K562 (cell line): ENCODE measurements around the gene MGST3. TPM values are rescaled to one million over a fixed set of nuclear protein-coding genes. Genes with fewer than 3 reads are reported as not detected.

Experiments used
- CBFA2T2 ChIP-seq: fragments of 450-650 bp; conservative IDR thresholded peaks from 2 replicates; pipeline ENCODE4 v1.6.1; 2017; ENCODE audit warnings: mild to moderate bottlenecking
- CREB1 ChIP-seq, 2 experiments: sonication (generic) in 1 of 2; formaldehyde crosslinking in 1 of 2; IDR thresholded peaks; 2 replicates each; pipeline versions ENCODE4 v1.6.1 to v1.8.0; 2012 to 2022; ENCODE audit warnings: inconsistent platforms in 1 of 2, mild to moderate bottlenecking in 1 of 2, missing genetic modification reagents in 1 of 2, moderate library complexity in 1 of 2
- GTF3C2 ChIP-seq: IDR thresholded peaks from 3 replicates; pipeline ENCODE4 v1.6.1; 2011; ENCODE audit warnings: borderline replicate concordance, mild to moderate bottlenecking, moderate library complexity; ENCODE audit not compliant: insufficient read length; ENCODE audit errors: extremely low read depth
- HDAC6 ChIP-seq: IDR thresholded peaks from 2 replicates; pipeline ENCODE4 v1.6.1; 2012; ENCODE audit warnings: low read depth, mild to moderate bottlenecking, control low read depth, inconsistent platforms, low read length, moderate library complexity
- IRF1 ChIP-seq: sonication (generic); formaldehyde crosslinking; IDR thresholded peaks from 2 replicates; pipeline ENCODE4 v1.8.0; 2022; ENCODE audit warnings: missing genetic modification reagents, mild to moderate bottlenecking, borderline replicate concordance
- KHSRP ChIP-seq: fragments of 450-650 bp; IDR thresholded peaks from 2 replicates; pipeline ENCODE4 v1.6.1; 2017
- NCOA6 ChIP-seq: fragments of 450-650 bp; IDR thresholded peaks from 2 replicates; pipeline ENCODE4 v1.6.1; 2017; ENCODE audit warnings: mild to moderate bottlenecking
- NFE2 ChIP-seq: IDR thresholded peaks from 2 replicates; pipeline ENCODE4 v1.6.1; 2014; ENCODE audit warnings: antibody characterized with exemption, low read depth
- POLR2AphosphoS2 ChIP-seq: IDR thresholded peaks from 2 replicates; pipeline ENCODE4 v1.6.1; 2012; ENCODE audit warnings: low read length, improper control_type of control experiment
- PRMT5 ChIP-seq: sonication (generic); formaldehyde crosslinking; IDR thresholded peaks from 2 replicates; pipeline ENCODE4 v1.5.0; 2020; ENCODE audit warnings: missing genetic modification reagents
- RFX7 ChIP-seq: fragments of 250-450 bp; sonication (Bioruptor Pico); IDR thresholded peaks from 2 replicates; pipeline ENCODE4 v1.5.1; 2021; ENCODE audit warnings: mild to moderate bottlenecking
- STAT6 ChIP-seq: sonication (generic); formaldehyde crosslinking; IDR thresholded peaks from 2 replicates; pipeline ENCODE4 v1.8.1; 2023; ENCODE audit warnings: mild to moderate bottlenecking, missing genetic modification reagents
- ZBTB43 ChIP-seq: sonication (generic); formaldehyde crosslinking; IDR thresholded peaks from 2 replicates; pipeline ENCODE4 v1.8.0; 2023; ENCODE audit warnings: mild to moderate bottlenecking, missing genetic modification reagents
- ZBTB9 ChIP-seq: fragments of 450-650 bp; formaldehyde crosslinking; IDR thresholded peaks from 2 replicates; pipeline ENCODE4 v1.4.0; 2020; ENCODE audit warnings: mild to moderate bottlenecking, moderate library complexity
- ZFX ChIP-seq: sonication (generic); formaldehyde crosslinking; IDR thresholded peaks from 2 replicates; pipeline ENCODE4 v1.8.0; 2022; ENCODE audit warnings: mild to moderate bottlenecking, missing genetic modification reagents, moderate library complexity
- ZKSCAN3 ChIP-seq: fragments of 250-450 bp; sonication (Bioruptor Pico); IDR thresholded peaks from 2 replicates; pipeline ENCODE4 v1.4.0; 2020
- ZNF354B ChIP-seq: fragments of 250-450 bp; sonication (Bioruptor Pico); IDR thresholded peaks from 2 replicates; pipeline ENCODE4 v1.4.0; 2020
- ZNF695 ChIP-seq: fragments of 450-650 bp; formaldehyde crosslinking; IDR thresholded peaks from 2 replicates; pipeline ENCODE4 v1.4.0; 2020; ENCODE audit warnings: mild to moderate bottlenecking, moderate library complexity
- polyA plus RNA-seq, 8 experiments: library from polyadenylated mRNA; depleted of rRNA in 4 of 8; stranded (reverse) in 5 of 8; unstranded in 3 of 8; fragments of >200 nt; fragmentation: Nextera tagmentation in 2 of 8; fragmentation: Illumina TruSeq in 1 of 8; extraction: Ambion mirVana in 2 of 8; extraction: Trizol in 1 of 8; gene quantifications; 2 replicates each; pipeline versions ENCODE4 v1.2.1 to v1.2.3, GENCODE V29; 2011 to 2014; ENCODE audit warnings: inconsistent platforms in 1 of 8, missing spikeins in 1 of 8
- total RNA-seq, 7 experiments: library from RNA; depleted of rRNA in 6 of 7; stranded (reverse); fragments of >200 nt in 6 of 7; fragmentation: Illumina TruSeq in 2 of 7; extraction: Trizol in 2 of 7; gene quantifications; 2 replicates each; pipeline versions ENCODE4 v1.2.1 to v1.2.3, GENCODE V29; 2011 to 2021; ENCODE audit warnings: low replicate concordance in 1 of 7

The MGST3 gene
- total and polyA plus RNA-seq, 9 of the 15 experiments (the other 6 are each of a cell fraction or from before 2014, with no cell fraction given), result 70.7 to 287 (median 105) TPM

GRCh38 chr1:165630629-165631341, at the start of gene MGST3 (continued):
- TF ChIP-seq ZBTB43 (CRISPR knock-in tag) (no peak), ZNF354B (CRISPR knock-in tag) (no peak), POLR2AphosphoS2 (no peak), HDAC6 (no peak), CBFA2T2 (no peak), NCOA6 (no peak), ZNF695 (CRISPR knock-in tag) (no peak), CREB1 (IDR thresholded peaks at IDR 0.05) (peak; percentile 74), CREB1 (CRISPR knock-in tag; IDR thresholded peaks at IDR 0.05) (peak; percentile 71; the same call in 1 of the 2 replicates), ZFX (CRISPR knock-in tag) (peak; percentile 95), GTF3C2 (no peak), RFX7 (CRISPR knock-in tag) (no peak), STAT6 (CRISPR knock-in tag) (no peak), NFE2 (peak; percentile 69), PRMT5 (CRISPR knock-in tag) (no peak), IRF1 (CRISPR knock-in tag) (no peak), ZBTB9 (no peak), KHSRP (no peak), ZKSCAN3 (CRISPR knock-in tag) (no peak)
